ENCODE results near the gene LAMB1. TPM values are rescaled to one million over a fixed set of nuclear protein-coding genes. Genes with fewer than 3 reads are reported as not detected.

Gene LAMB1
- total RNA-seq (1 to 10 TPM in 1 of 2 experiments, under 1 TPM in 1; 0.13 to 1.5 TPM), polyA plus RNA-seq (under 1 TPM in 2 of 3 donors, not detected in 1; 0.37 to 0.77 TPM), total RNA-seq (0 to 1.1 (median 0.28) reads per million in 6 experiments)

GRCh38 chr7:108002726-108003598, at the start of gene LAMB1:
Gene LAMB1, minus strand, starts transcription at chr7:108003161. Its CDS starts 276 bp downstream, at chr7:108002885.
- peak; percentile 29 to 49 for ATAC-seq
- Mint-ChIP-seq H3K9me3 (peaks cover 0 to 5% (median 0%) of the 10 kb centered on the region in 9 donors), H3K27ac (peak within 1 kb of the TSS in 2 of 10 donors; percentile 5 to 29), H3K36me3 (peaks cover 0 to 7% (median 4%) of the 10 kb centered on the region in 3 donors), H3K27me3 (peaks cover 34 to 68% (median 60%) of the 10 kb centered on the region in 5 donors), H3K4me3 (peak within 1 kb of the TSS; percentile 75 to 90 (median 82)), H3K4me1 (peaks cover 12 to 34% (median 25%) of the 10 kb centered on the region in 4 donors)
- peak in 2 of 10 donors; percentile 9 to 18 for DNase-seq
- POLR2A ChIA-PET: no interaction called here

GRCh38 chr7:108051454-108051853, 48.5 kb upstream of the LAMB1 start:
- no peaks in the 10 kb centered on the region for H3K9me3 Mint-ChIP-seq
- peaks cover 0 to 1% (median 0%) of the 10 kb centered on the region in 5 donors for H3K27me3 Mint-ChIP-seq
- H3K4me3 Mint-ChIP-seq: no peak overlapping the region
- H3K36me3 Mint-ChIP-seq: no peaks in the 10 kb centered on the region
- POLR2A ChIA-PET: no interaction called here
- peaks cover 3 to 12% (median 6%) of the 10 kb centered on the region in 4 donors for H3K4me1 Mint-ChIP-seq
- no peak for ATAC-seq
- DNase-seq: no peak
- no peak overlapping the region for H3K27ac Mint-ChIP-seq

- H3K4me3 Mint-ChIP-seq: peak overlapping the region in 1 of 10 donors; percentile 10
- no peak overlapping the region for H3K27ac Mint-ChIP-seq
- peaks cover 0 to 1% (median 0%) of the 10 kb centered on the region in 5 donors for H3K27me3 Mint-ChIP-seq
- POLR2A ChIA-PET: no interaction called here
- no peaks in the 10 kb centered on the region for H3K36me3 Mint-ChIP-seq
- ATAC-seq (peak; percentile 46 to 47), DNase-seq (peak in 2 of 10 donors; percentile 22 to 25)
- peaks cover 3 to 12% (median 6%) of the 10 kb centered on the region in 4 donors for H3K4me1 Mint-ChIP-seq
- no peaks in the 10 kb centered on the region for H3K9me3 Mint-ChIP-seq
These were observed 47.0 kb upstream of the LAMB1 start for GRCh38 chr7:108049962-108050361.

- ATAC-seq (no peak), DNase-seq (no peak)
- peak overlapping the region in 3 of 10 donors; percentile 15 to 75 (median 59) for H3K27ac Mint-ChIP-seq
- H3K4me1 Mint-ChIP-seq: peaks cover 3 to 12% (median 6%) of the 10 kb centered on the region in 4 donors
- peak overlapping the region in 3 of 10 donors; percentile 9 to 60 (median 20) for H3K4me3 Mint-ChIP-seq
- H3K9me3 Mint-ChIP-seq: no peaks in the 10 kb centered on the region
- peaks cover 0 to 3% (median 0%) of the 10 kb centered on the region in 5 donors for H3K27me3 Mint-ChIP-seq
- no peaks in the 10 kb centered on the region for H3K36me3 Mint-ChIP-seq
- POLR2A ChIA-PET: no interaction called here
These were observed 45.5 kb upstream of the LAMB1 start for GRCh38 chr7:108048422-108048821.

- Mint-ChIP-seq H3K27me3 (peaks cover 0 to 3% (median 0%) of the 10 kb centered on the region in 5 donors), H3K9me3 (no peaks in the 10 kb centered on the region), H3K4me1 (peaks cover 3 to 12% (median 6%) of the 10 kb centered on the region in 4 donors), H3K4me3 (no peak overlapping the region), H3K36me3 (no peaks in the 10 kb centered on the region), H3K27ac (peak overlapping the region in 2 of 10 donors; percentile 62 to 75)
- ATAC-seq (no peak), DNase-seq (no peak)
- POLR2A ChIA-PET: no interaction called here
These were observed 44.1 kb upstream of the LAMB1 start for GRCh38 chr7:108046952-108047506.

DNA sequence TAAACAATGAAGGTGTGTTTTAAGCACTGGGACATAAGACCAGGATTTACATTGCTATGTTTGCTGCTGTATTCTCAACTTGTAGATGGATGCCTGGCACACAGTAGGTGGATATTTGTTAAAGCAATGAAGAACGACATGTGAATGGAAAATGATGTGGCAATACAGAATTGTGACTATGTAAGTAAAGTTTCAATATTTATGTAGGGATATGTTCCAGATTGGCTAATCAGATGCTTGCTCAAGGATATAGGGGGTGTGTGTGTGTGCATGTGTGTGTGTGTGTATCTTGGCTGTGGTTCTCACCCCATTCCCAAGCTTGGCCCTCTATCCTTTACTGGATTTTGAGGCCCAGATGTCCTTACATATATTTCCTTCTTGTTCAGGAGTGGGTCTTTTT, 42.7 kb upstream of the LAMB1 start:
- H3K27me3 Mint-ChIP-seq: peaks cover 0 to 3% (median 0%) of the 10 kb centered on the region in 5 donors
- H3K9me3 Mint-ChIP-seq: no peaks in the 10 kb centered on the region
- no peak for ATAC-seq
- DNase-seq: no peak
- peaks cover 3 to 12% (median 6%) of the 10 kb centered on the region in 4 donors for H3K4me1 Mint-ChIP-seq
- H3K36me3 Mint-ChIP-seq: no peaks in the 10 kb centered on the region
- no peak overlapping the region for H3K4me3 Mint-ChIP-seq
- peak overlapping the region in 1 of 10 donors; percentile 4 for H3K27ac Mint-ChIP-seq
- POLR2A ChIA-PET: no interaction called here

DNA sequence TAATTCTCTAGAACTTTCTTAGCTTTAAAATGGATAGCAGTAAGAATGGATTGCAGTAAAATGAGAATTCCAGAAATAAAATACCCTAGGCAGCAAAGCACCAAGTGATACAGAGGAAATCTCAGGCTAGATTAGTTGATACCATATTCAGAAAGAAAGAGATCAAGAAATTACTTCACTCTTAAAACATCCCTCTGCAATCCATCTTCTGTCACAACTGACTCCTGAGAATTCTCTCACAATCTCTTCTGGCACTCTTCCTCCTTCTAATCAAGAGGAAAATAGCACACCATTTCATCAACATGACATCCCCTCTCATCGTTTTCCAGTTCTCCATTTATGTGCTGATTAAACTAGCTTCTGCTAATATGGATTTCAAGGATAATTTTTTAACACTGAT, 42.2 kb upstream of the LAMB1 start:
- ATAC-seq (no peak), DNase-seq (no peak)
- no peaks in the 10 kb centered on the region for H3K9me3 Mint-ChIP-seq
- peaks cover 0 to 3% (median 0%) of the 10 kb centered on the region in 5 donors for H3K27me3 Mint-ChIP-seq
- peak overlapping the region in 1 of 10 donors; percentile 4 for H3K27ac Mint-ChIP-seq
- no peak overlapping the region for H3K4me3 Mint-ChIP-seq
- H3K36me3 Mint-ChIP-seq: no peaks in the 10 kb centered on the region
- POLR2A ChIA-PET: no interaction called here
- peaks cover 3 to 12% (median 6%) of the 10 kb centered on the region in 4 donors for H3K4me1 Mint-ChIP-seq

GRCh38 chr7:108044345-108044744, 41.4 kb upstream of the LAMB1 start:
- Mint-ChIP-seq H3K36me3 (no peaks in the 10 kb centered on the region), H3K27ac (no peak overlapping the region), H3K9me3 (no peaks in the 10 kb centered on the region), H3K4me1 (peaks cover 3 to 12% (median 6%) of the 10 kb centered on the region in 4 donors), H3K27me3 (peaks cover 0 to 3% (median 0%) of the 10 kb centered on the region in 5 donors), H3K4me3 (no peak overlapping the region)
- no peak for ATAC-seq
- POLR2A ChIA-PET: no interaction called here
- DNase-seq: no peak

DNA sequence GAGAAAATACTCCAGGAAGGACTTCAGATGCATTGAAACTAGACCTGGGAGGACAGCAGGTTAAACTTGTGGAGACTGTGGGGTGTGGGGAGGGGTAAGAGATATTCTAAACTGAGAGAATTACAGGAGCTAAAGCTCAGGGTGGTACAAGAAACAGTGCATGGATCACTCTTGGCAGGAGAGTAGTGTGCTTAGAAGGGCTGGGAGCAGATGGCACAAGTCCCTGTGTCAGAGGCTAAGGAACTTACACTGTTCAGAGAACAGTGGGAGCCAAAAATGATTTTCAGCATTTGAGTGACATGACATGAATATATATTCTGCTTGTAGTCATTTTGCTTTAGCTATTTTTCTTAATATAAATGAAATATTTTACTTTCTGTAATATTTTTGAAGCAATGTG, 36.0 kb upstream of the LAMB1 start:
- no peak for DNase-seq
- Mint-ChIP-seq H3K27ac (no peak overlapping the region), H3K36me3 (no peaks in the 10 kb centered on the region), H3K4me1 (no peaks in the 10 kb centered on the region), H3K27me3 (peaks cover 0 to 5% (median 0%) of the 10 kb centered on the region in 5 donors), H3K9me3 (no peaks in the 10 kb centered on the region), H3K4me3 (no peak overlapping the region)
- no peak for ATAC-seq
- POLR2A ChIA-PET: no interaction called here

- Mint-ChIP-seq H3K27ac (no peak overlapping the region), H3K4me3 (no peak overlapping the region), H3K9me3 (no peaks in the 10 kb centered on the region), H3K36me3 (no peaks in the 10 kb centered on the region), H3K4me1 (no peaks in the 10 kb centered on the region), H3K27me3 (peaks cover 0 to 5% (median 0%) of the 10 kb centered on the region in 5 donors)
- ATAC-seq: no peak
- POLR2A ChIA-PET: no interaction called here
- no peak for DNase-seq
These were observed 34.8 kb upstream of the LAMB1 start for GRCh38 chr7:108037741-108038140.

GRCh38 chr7:108037140-108037539, 34.2 kb upstream of the LAMB1 start:
- POLR2A ChIA-PET: no interaction called here
- Mint-ChIP-seq H3K4me3 (no peak overlapping the region), H3K27me3 (peaks cover 0 to 5% (median 0%) of the 10 kb centered on the region in 5 donors), H3K9me3 (no peaks in the 10 kb centered on the region), H3K4me1 (no peaks in the 10 kb centered on the region), H3K36me3 (no peaks in the 10 kb centered on the region), H3K27ac (no peak overlapping the region)
- ATAC-seq (no peak), DNase-seq (no peak)

DNA sequence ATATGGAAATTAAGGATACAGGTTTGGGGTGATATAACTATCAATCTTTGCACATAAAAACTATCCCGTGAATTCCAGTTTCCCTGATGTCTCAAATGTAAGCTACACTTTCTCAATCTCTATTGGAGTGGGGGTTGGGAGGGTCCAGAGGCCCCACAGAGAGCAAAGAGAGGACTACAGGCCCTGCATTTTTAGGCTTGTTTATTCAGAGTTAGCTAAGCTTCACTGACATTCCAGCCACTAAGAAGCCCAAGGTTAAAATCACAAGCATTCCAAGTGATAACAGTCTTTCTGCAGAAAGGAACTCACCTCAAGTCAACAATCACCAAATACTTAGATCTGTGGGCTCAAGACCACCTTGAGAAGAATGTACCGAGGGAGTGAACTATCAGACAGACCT, 31.6 kb upstream of the LAMB1 start:
- Mint-ChIP-seq H3K27me3 (peaks cover 0 to 5% (median 4%) of the 10 kb centered on the region in 5 donors), H3K4me3 (no peak overlapping the region), H3K9me3 (no peaks in the 10 kb centered on the region), H3K4me1 (no peaks in the 10 kb centered on the region), H3K36me3 (no peaks in the 10 kb centered on the region), H3K27ac (no peak overlapping the region)
- POLR2A ChIA-PET: no interaction called here
- ATAC-seq (no peak), DNase-seq (no peak)

Measured in naive thymus-derived CD8-positive, alpha-beta T cell (primary cell).